ENCODE measurements around the gene SLC66A1. TPM values are rescaled to one million over a fixed set of nuclear protein-coding genes. Genes with fewer than 3 reads are reported as not detected.

Gene SLC66A1
- total and polyA plus RNA-seq, 7 donors: 8.0 to 25.8 (median 18.0) TPM

DNA sequence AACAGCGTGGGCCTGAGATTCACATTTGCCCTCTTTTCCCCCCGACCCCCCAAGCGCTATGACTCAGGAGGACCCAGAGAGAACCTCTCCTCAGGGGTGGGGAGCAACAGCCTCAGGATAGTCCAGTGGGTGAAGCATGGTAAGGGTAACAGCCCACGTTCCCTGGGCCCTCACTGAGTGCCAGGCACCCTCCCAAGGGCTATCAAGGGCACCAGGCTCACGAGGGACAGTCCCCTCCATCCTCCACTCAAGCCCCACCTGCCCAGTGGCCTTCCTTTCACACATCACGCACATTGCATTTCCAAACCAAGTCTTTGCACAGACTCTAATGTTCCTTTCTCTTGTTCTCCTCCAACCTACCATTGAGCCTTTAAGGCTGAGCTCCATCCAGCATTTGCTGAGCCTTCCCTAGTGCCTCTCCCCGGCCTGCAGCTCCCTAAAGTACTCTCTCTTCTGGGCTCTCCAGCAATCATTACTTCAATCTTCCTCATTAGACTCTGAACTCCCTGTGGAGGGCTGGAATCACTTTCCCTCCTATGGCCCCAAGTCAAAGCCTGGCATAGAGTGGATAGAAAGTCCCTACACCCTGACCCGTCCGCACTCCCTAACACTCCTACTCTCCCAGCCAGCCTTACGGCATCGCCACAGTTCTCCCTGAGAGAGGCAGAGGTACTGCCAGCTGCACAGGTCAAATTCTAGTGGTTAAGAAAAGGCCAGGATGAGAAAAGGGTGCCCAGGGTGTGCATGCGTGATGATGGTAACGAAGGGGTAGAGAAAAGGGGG is 1.2 kb upstream of the SLC66A1 start:
- 41 to 46% (median 43%) methylated on average over 13 of the region's 13 CpGs for WGBS, 3 donors
- Histone ChIP-seq H3K9me3 (no peaks in the 10 kb centered on the region), H3K27me3 (ENCODE audit: insufficient read depth in 3 of 3, low read length in 2 of 3) (no peaks in the 10 kb centered on the region), H3K4me1 (peaks cover 28% of the 10 kb centered on the region), H3K4me3 (peak overlapping the region; percentile 97), H3K27ac (no peak overlapping the region), H3K36me3 (ENCODE audit: insufficient read depth in 1 of 2, low read depth in 1 of 2) (peaks cover 0 to 32% of the 10 kb centered on the region in 2 donors)
- DNase-seq (no peak), ATAC-seq (no peak)
- TF ChIP-seq, protein P1, sequence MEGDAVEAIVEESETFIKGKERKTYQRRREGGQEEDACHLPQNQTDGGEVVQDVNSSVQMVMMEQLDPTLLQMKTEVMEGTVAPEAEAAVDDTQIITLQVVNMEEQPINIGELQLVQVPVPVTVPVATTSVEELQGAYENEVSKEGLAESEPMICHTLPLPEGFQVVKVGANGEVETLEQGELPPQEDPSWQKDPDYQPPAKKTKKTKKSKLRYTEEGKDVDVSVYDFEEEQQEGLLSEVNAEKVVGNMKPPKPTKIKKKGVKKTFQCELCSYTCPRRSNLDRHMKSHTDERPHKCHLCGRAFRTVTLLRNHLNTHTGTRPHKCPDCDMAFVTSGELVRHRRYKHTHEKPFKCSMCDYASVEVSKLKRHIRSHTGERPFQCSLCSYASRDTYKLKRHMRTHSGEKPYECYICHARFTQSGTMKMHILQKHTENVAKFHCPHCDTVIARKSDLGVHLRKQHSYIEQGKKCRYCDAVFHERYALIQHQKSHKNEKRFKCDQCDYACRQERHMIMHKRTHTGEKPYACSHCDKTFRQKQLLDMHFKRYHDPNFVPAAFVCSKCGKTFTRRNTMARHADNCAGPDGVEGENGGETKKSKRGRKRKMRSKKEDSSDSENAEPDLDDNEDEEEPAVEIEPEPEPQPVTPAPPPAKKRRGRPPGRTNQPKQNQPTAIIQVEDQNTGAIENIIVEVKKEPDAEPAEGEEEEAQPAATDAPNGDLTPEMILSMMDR (IDR thresholded peaks at IDR 0.05): no peak
- intact Hi-C loops (cut with DNase I): loop anchor here in 1 of 2 donors (5.0 kb wide), 1 partner anchor 59 kb away; the partner anchor contains the start of genes EMC1 and MRTO4

DNA sequence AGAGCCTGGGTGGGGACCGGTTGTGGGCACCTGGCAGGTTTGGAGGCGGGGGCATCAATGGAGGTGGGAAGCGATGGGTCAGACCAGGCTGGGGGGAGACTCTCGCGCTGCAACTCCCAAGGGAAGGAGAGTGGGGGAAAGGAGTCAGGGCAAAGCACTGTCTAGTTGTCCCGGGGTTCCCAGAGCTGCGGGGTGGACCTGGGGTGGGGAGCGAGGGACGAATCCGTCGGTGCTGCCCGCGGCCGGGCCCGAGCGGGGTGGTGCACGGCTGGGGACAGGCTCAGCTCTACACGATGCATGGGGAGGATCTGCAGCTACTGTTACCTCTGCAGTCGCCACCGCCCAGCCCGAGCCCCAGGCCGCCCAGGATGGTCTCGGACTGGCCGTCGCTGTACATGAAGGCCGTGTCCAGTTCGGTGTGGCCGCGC is 609 bp upstream of the SLC66A1 start:
- Histone ChIP-seq H3K27ac (peak overlapping the region; percentile 99), H3K27me3 (ENCODE audit: insufficient read depth in 3 of 3, low read length in 2 of 3) (no peaks in the 10 kb centered on the region), H3K36me3 (ENCODE audit: insufficient read depth in 1 of 2, low read depth in 1 of 2) (peaks cover 0 to 26% of the 10 kb centered on the region in 2 donors), H3K4me3 (peak overlapping the region; percentile 97), H3K9me3 (no peaks in the 10 kb centered on the region), H3K4me1 (peaks cover 28% of the 10 kb centered on the region)
- TF ChIP-seq, protein P1 (IDR thresholded peaks at IDR 0.05): no peak
- intact Hi-C loops (cut with DNase I): loop anchor here in 1 of 2 donors (5.0 kb wide), 1 partner anchor 59 kb away; the partner anchor contains the start of genes EMC1 and MRTO4
- ATAC-seq (no peak), DNase-seq (peak in 1 of 2 donors; percentile 66)
- 1% methylated on average over 21 to 29 of the region's 29 CpGs for WGBS, 3 donors

GRCh38 chr1:19312782-19313635 is 883 bp downstream of the SLC66A1 start:
- DNase-seq (no peak), ATAC-seq (no peak)
- Histone ChIP-seq H3K27me3 (ENCODE audit: insufficient read depth in 3 of 3, low read length in 2 of 3) (no peaks in the 10 kb centered on the region), H3K4me3 (peak overlapping the region; percentile 97), H3K4me1 (peaks cover 28% of the 10 kb centered on the region), H3K9me3 (no peaks in the 10 kb centered on the region), H3K27ac (peak overlapping the region; percentile 99), H3K36me3 (ENCODE audit: insufficient read depth in 1 of 2, low read depth in 1 of 2) (peaks cover 0 to 18% of the 10 kb centered on the region in 2 donors)
- TF ChIP-seq, protein P1 (IDR thresholded peaks at IDR 0.05): no peak
- 33 to 39% (median 34%) methylated on average over 20 of the region's 20 CpGs for WGBS, 3 donors
- intact Hi-C loops (cut with DNase I): loop anchor here in 1 of 2 donors (5.0 kb wide), 1 partner anchor 61 kb away; the partner anchor contains the start of genes EMC1 and MRTO4

GRCh38 chr1:19313636-19313959 is 1.5 kb downstream of the SLC66A1 start:
- no peak for DNase-seq
- Histone ChIP-seq H3K4me1 (peaks cover 28% of the 10 kb centered on the region), H3K4me3 (peak overlapping the region; percentile 97), H3K27ac (peak overlapping the region; percentile 99), H3K27me3 (ENCODE audit: insufficient read depth in 3 of 3, low read length in 2 of 3) (no peaks in the 10 kb centered on the region), H3K9me3 (no peaks in the 10 kb centered on the region), H3K36me3 (ENCODE audit: insufficient read depth in 1 of 2, low read depth in 1 of 2) (peaks cover 0 to 18% of the 10 kb centered on the region in 2 donors)
- 91 to 96% (median 94%) methylated on average over 4 of the region's 4 CpGs for WGBS, 3 donors
- intact Hi-C loops (cut with DNase I): loop anchor here in 1 of 2 donors (5.0 kb wide), 1 partner anchor 61 kb away; the partner anchor contains the start of genes EMC1 and MRTO4
- ATAC-seq: no peak
- TF ChIP-seq, protein P1 (IDR thresholded peaks at IDR 0.05): no peak
